ENCODE data around the gene ATP8A2. TPM values are rescaled to one million over a fixed set of nuclear protein-coding genes. Genes with fewer than 3 reads are reported as not detected.

Gene ATP8A2
- total RNA-seq, 2 experiments from 2014 or later, result not detected

- CTCF ChIA-PET (ENCODE audit: unreplicated experiment), result no interaction called here
- intact Hi-C loops (cut with micrococcal nuclease; ENCODE audit: unreplicated experiment), result no loop called here
- no peak overlapping the region for H2AFZ ChIP-seq (ENCODE audit: low read length)
Measured at GRCh38 chr13:25910991-25911419, 539.2 kb downstream of the ATP8A2 start.

GRCh38 chr13:25912961-25913360, 541.2 kb downstream of the ATP8A2 start:
- Histone ChIP-seq H3K79me2 (ENCODE audit: insufficient read depth, low read depth, low read length) (no peaks in the 10 kb centered on the region), H3K4me3 (ENCODE audit: low read depth, low read length, poor library complexity, severe bottlenecking) (no peak overlapping the region), H3K4me1 (ENCODE audit: insufficient read depth, low read length, poor library complexity, severe bottlenecking) (no peaks in the 10 kb centered on the region), H2AFZ (ENCODE audit: low read length) (no peak overlapping the region), H3K36me3 (ENCODE audit: insufficient read depth, low read length) (no peaks in the 10 kb centered on the region), H3K27ac (ENCODE audit: low read depth, low read length, poor library complexity, severe bottlenecking) (no peak overlapping the region), H3K9me3 (ENCODE audit: low read length) (no peaks in the 10 kb centered on the region), H3K9me2 (ENCODE audit: insufficient read depth, low read length) (no peaks in the 10 kb centered on the region), H4K20me1 (ENCODE audit: insufficient read depth, low read length) (no peaks in the 10 kb centered on the region), H3K4me2 (ENCODE audit: low read length) (no peak overlapping the region)
- no TSS peak for BruUV-seq (replicated peaks)
- POLR2A ChIA-PET, result no interaction called here
- no peak for TF ChIP-seq CTCF (conservative IDR thresholded peaks at IDR 0.05; ENCODE audit: low read length)
- CTCF ChIA-PET (ENCODE audit: unreplicated experiment), result no interaction called here
- intact Hi-C loops (cut with micrococcal nuclease; ENCODE audit: unreplicated experiment), result no loop called here
- no peak for DNase-seq (ENCODE audit: low spot score)

More at GRCh38 chr13:25910991-25911419, 539.2 kb downstream of the ATP8A2 start:
- H3K4me3 ChIP-seq (ENCODE audit: low read depth, low read length, poor library complexity, severe bottlenecking), result no peak overlapping the region
- no peaks in the 10 kb centered on the region for H3K79me2 ChIP-seq (ENCODE audit: insufficient read depth, low read depth, low read length)
- H3K9me3 ChIP-seq (ENCODE audit: low read length), result no peaks in the 10 kb centered on the region
- no peaks in the 10 kb centered on the region for H4K20me1 ChIP-seq (ENCODE audit: insufficient read depth, low read length)
- H3K4me1 ChIP-seq (ENCODE audit: insufficient read depth, low read length, poor library complexity, severe bottlenecking), result peaks cover 9% of the 10 kb centered on the region
- no peaks in the 10 kb centered on the region for H3K9me2 ChIP-seq (ENCODE audit: insufficient read depth, low read length)
- no peaks in the 10 kb centered on the region for H3K36me3 ChIP-seq (ENCODE audit: insufficient read depth, low read length)
- TF ChIP-seq EZH2phosphoT487 (IDR thresholded peaks at IDR 0.05; ENCODE audit: borderline replicate concordance, low read depth, low read length), result no peak
- no peak for TF ChIP-seq CTCF (conservative IDR thresholded peaks at IDR 0.05; ENCODE audit: low read length)
- BruUV-seq (replicated peaks), result no TSS peak
- no peak overlapping the region for H3K4me2 ChIP-seq (ENCODE audit: low read length)
- DNase-seq (ENCODE audit: low spot score), result no peak
- POLR2A ChIA-PET, result no interaction called here
- no peak overlapping the region for H3K27ac ChIP-seq (ENCODE audit: low read depth, low read length, poor library complexity, severe bottlenecking)

GRCh38 chr13:25915840-25916518, 544.2 kb downstream of the ATP8A2 start:
- no peaks in the 10 kb centered on the region for H4K20me1 ChIP-seq (ENCODE audit: insufficient read depth, low read length)
- no peak overlapping the region for H3K4me2 ChIP-seq (ENCODE audit: low read length)
- no peaks in the 10 kb centered on the region for H3K9me2 ChIP-seq (ENCODE audit: insufficient read depth, low read length)
- no peak overlapping the region for H3K27ac ChIP-seq (ENCODE audit: low read depth, low read length, poor library complexity, severe bottlenecking)
- H3K9me3 ChIP-seq (ENCODE audit: low read length), result no peaks in the 10 kb centered on the region
- no peaks in the 10 kb centered on the region for H3K4me1 ChIP-seq (ENCODE audit: insufficient read depth, low read length, poor library complexity, severe bottlenecking)
- BruUV-seq (replicated peaks), result no TSS peak
- no peaks in the 10 kb centered on the region for H3K79me2 ChIP-seq (ENCODE audit: insufficient read depth, low read depth, low read length)
- no peaks in the 10 kb centered on the region for H3K36me3 ChIP-seq (ENCODE audit: insufficient read depth, low read length)
- no peak overlapping the region for H3K4me3 ChIP-seq (ENCODE audit: low read depth, low read length, poor library complexity, severe bottlenecking)
- TF ChIP-seq EZH2phosphoT487 (IDR thresholded peaks at IDR 0.05; ENCODE audit: borderline replicate concordance, low read depth, low read length), result no peak
- ChIA-PET POLR2A (no interaction called here), CTCF (ENCODE audit: unreplicated experiment) (no interaction called here)
- H2AFZ ChIP-seq (ENCODE audit: low read length), result no peak overlapping the region
- no peak for DNase-seq (ENCODE audit: low spot score)
- intact Hi-C loops (cut with micrococcal nuclease; ENCODE audit: unreplicated experiment), result no loop called here

Data from OCI-LY7 (cell line).